Cardiac septum (tissue), 1 donor: ENCODE results near the gene ACVR1C. TPM values are rescaled to one million over a fixed set of nuclear protein-coding genes. Genes with fewer than 3 reads are reported as not detected.

Source experiments
- total RNA-seq: library from RNA; stranded (reverse); fragmentation: NEBNext Ultra II Directional; extraction: Animal tissue kit (Norgen Biotek cat#: 25700); gene quantifications from one replicate; pipeline ENCODE4 v1.2.1, GENCODE V29; 2021
- donor health status: DM: no; HTN: no; CAD: no.

ACVR1C gene
- total RNA-seq, 1 donor from 2014 or later, result 0.59 TPM

Other genes with a start within 250 kb of the ACVR1C start
- gene CYTIP, start 184.8 kb downstream of the ACVR1C start, total RNA-seq, result 2.5 TPM
- gene ACVR1, start 247.5 kb upstream of the ACVR1C start, total RNA-seq, result 22.7 TPM